Heart left ventricle (tissue), 13 donors: Measurements from ENCODE around the gene PRICKLE3.
"Not testable (repeated sequence)": the region's sequence is repeated elsewhere in the genome, so short reads cannot be mapped to it uniquely, and the experiment has no call there.

ENCODE experiments used
- POLR2A ChIP-seq, 2 donors: fragments of 450-650 bp; IDR thresholded peaks; one replicate each; pipeline ENCODE4 v1.6.1; 2017; ENCODE audit warnings: antibody characterized with exemption in 2 of 2, mild to moderate bottlenecking in 2 of 2, moderate library complexity in 2 of 2
- TF ChIP-seq, protein P1 (sequence below), 12 donors: fragments of 200-600 bp; sonication (generic) in 4 of 12; IDR thresholded peaks; one replicate each; pipeline versions ENCODE4 v1.5.0 to v1.8.0; 2018 to 2022; ENCODE audit warnings: antibody characterized with exemption in 12 of 12, mild to moderate bottlenecking in 5 of 12
- donor health status: ischemic (EF 13 %, LVEDD 7.1; RV severe dilation, severe dysfunction).
- donor health status: DM: no; HTN: yes; CAD: no.
- donor health status: DM: no; HTN: no; CAD: no.
- donor health status: ischemic (EF 25% LVEDD 6.9; RV normal size, moderate dysfunction).
- donor health status: ischemic (EF 25% LVEDD 5.7; RV mildly dilated, moderate dysfunction).
- donor health status: ischemic (EF 35%, LVEDD 5.7; RV mildly dilated, moderate dysfunction).
- donor health status: nonischemic (EF 11% LVEDD 7.7; RV severe dilation, severe dysfunction).
- donor health status: DM: yes; HTN: yes; CAD: no.
- donor health status: PGD.
- donor health status: ischemic (EF 29% LVEDD 5.4; RV normal size, mild dysfunction).
- donor health status: nonischemic (EF 23%, LVEDD 6.1; RV moderate dilation, normal function).

DNA sequence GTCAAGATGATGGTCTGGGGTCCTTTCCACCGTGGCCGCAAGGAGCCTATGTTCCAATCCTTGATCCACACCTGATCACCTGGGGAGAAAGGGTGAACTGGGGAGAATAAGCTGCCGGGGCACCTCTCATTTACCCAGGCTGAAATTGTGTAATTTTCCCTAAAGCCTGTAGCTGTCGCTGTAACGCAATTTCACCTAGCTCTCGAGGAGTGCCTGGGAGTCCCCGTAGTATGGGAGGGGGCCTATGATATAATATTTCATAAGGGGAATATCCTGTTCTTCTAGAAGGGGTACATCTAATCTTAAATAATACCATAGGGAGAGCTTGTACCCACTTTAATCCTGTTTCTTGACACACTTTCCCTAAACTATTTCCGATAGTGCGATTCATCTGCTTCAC is 43.9 kb downstream of the PRICKLE3 start:
- TF ChIP-seq, protein P1, sequence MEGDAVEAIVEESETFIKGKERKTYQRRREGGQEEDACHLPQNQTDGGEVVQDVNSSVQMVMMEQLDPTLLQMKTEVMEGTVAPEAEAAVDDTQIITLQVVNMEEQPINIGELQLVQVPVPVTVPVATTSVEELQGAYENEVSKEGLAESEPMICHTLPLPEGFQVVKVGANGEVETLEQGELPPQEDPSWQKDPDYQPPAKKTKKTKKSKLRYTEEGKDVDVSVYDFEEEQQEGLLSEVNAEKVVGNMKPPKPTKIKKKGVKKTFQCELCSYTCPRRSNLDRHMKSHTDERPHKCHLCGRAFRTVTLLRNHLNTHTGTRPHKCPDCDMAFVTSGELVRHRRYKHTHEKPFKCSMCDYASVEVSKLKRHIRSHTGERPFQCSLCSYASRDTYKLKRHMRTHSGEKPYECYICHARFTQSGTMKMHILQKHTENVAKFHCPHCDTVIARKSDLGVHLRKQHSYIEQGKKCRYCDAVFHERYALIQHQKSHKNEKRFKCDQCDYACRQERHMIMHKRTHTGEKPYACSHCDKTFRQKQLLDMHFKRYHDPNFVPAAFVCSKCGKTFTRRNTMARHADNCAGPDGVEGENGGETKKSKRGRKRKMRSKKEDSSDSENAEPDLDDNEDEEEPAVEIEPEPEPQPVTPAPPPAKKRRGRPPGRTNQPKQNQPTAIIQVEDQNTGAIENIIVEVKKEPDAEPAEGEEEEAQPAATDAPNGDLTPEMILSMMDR (IDR thresholded peaks at IDR 0.05): peak; percentile 21 to 53 (median 34)
- not testable (repeated sequence) for TF ChIP-seq POLR2A (IDR thresholded peaks at IDR 0.05)
